ENCODE measurements around the gene MLKL.
"Not testable (repeated sequence)": the region's sequence is repeated elsewhere in the genome, so short reads cannot be mapped to it uniquely, and the experiment has no call there.

Gene MLKL

GRCh38 chr16:74723256-74723655, 22.6 kb upstream of the MLKL start:
- peaks cover 2% of the 10 kb centered on the region for H3K4me1 Mint-ChIP-seq (ENCODE audit: low read depth)
- no peak overlapping the region for H3K4me3 Mint-ChIP-seq
- H3K36me3 Mint-ChIP-seq (ENCODE audit: low read depth), result no peaks in the 10 kb centered on the region
- H3K27ac Mint-ChIP-seq, result no peak overlapping the region
- H3K27me3 Mint-ChIP-seq (ENCODE audit: low read depth), result peaks cover 4% of the 10 kb centered on the region
- H3K9me3 Mint-ChIP-seq, result peaks cover 16% of the 10 kb centered on the region

- not testable (repeated sequence) for H3K4me3 Mint-ChIP-seq; H3K36me3 Mint-ChIP-seq (ENCODE audit: low read depth); H3K27ac Mint-ChIP-seq; H3K27me3 Mint-ChIP-seq (ENCODE audit: low read depth); H3K4me1 Mint-ChIP-seq (ENCODE audit: low read depth)
- H3K9me3 Mint-ChIP-seq, result peaks cover 13% of the 10 kb centered on the region
These were observed 21.5 kb upstream of the MLKL start for GRCh38 chr16:74722156-74722555.

DNA sequence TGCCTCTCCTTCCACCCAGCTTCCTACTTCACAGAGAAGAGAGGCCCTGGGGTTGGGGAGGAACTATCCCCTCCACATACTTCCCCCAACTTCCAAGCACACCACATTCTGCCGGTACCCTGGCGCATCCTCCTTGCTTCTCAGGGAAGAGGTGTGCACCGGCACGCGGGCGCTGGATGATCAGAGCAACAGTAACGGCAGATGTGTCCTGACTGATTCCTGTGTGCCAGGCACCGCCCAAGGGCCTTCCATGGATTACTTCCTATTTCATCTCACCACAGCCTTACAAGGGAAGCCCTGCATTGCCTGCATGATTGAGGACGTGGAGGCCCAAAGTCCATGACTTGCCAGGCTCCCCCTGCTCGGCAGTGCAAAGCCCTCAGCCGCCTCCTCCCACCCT, 21.1 kb upstream of the MLKL start:
- no peaks in the 10 kb centered on the region for H3K36me3 Mint-ChIP-seq (ENCODE audit: low read depth)
- H3K9me3 Mint-ChIP-seq, result peaks cover 8% of the 10 kb centered on the region
- H3K27me3 Mint-ChIP-seq (ENCODE audit: low read depth), result peaks cover 4% of the 10 kb centered on the region
- H3K27ac Mint-ChIP-seq, result no peak overlapping the region
- H3K4me3 Mint-ChIP-seq, result no peak overlapping the region
- peaks cover 2% of the 10 kb centered on the region for H3K4me1 Mint-ChIP-seq (ENCODE audit: low read depth)

DNA sequence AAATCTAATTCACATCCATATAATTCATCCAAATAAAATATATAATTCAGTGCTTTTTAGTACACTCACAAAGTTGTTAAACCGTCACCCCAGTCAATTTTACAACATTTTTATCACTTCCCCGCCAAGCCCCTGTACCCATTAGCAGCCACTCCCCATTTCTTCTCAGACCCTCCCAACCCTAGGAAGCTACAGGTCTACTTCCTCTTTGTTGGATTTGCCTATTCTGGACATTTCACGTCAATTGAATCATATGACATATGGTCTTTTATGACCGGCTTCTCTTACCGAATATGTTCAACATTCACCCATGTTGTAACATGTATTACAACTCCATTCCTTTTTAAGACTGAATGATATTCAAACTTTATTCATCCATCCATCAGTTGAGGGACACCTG, 19.9 kb upstream of the MLKL start:
- peaks cover 2% of the 10 kb centered on the region for H3K4me1 Mint-ChIP-seq (ENCODE audit: low read depth)
- H3K27ac Mint-ChIP-seq, result no peak overlapping the region
- no peak overlapping the region for H3K4me3 Mint-ChIP-seq
- H3K9me3 Mint-ChIP-seq, result no peaks in the 10 kb centered on the region
- peaks cover 4% of the 10 kb centered on the region for H3K27me3 Mint-ChIP-seq (ENCODE audit: low read depth)
- no peaks in the 10 kb centered on the region for H3K36me3 Mint-ChIP-seq (ENCODE audit: low read depth)

GRCh38 chr16:74718741-74719610, 18.3 kb upstream of the MLKL start:
- H3K4me3 Mint-ChIP-seq, result no peak overlapping the region

GRCh38 chr16:74718140-74718539, 17.5 kb upstream of the MLKL start:
- Mint-ChIP-seq H3K27ac (no peak overlapping the region), H3K36me3 (ENCODE audit: low read depth) (no peaks in the 10 kb centered on the region), H3K4me1 (ENCODE audit: low read depth) (peaks cover under 1% of the 10 kb centered on the region), H3K4me3 (no peak overlapping the region), H3K27me3 (ENCODE audit: low read depth) (peaks cover under 1% of the 10 kb centered on the region), H3K9me3 (no peaks in the 10 kb centered on the region)

More at GRCh38 chr16:74718741-74719610, 18.3 kb upstream of the MLKL start:
- Mint-ChIP-seq H3K4me1 (ENCODE audit: low read depth) (peaks cover 2% of the 10 kb centered on the region), H3K27me3 (ENCODE audit: low read depth) (peaks cover 4% of the 10 kb centered on the region), H3K36me3 (ENCODE audit: low read depth) (no peaks in the 10 kb centered on the region), H3K9me3 (no peaks in the 10 kb centered on the region), H3K27ac (no peak overlapping the region)

DNA sequence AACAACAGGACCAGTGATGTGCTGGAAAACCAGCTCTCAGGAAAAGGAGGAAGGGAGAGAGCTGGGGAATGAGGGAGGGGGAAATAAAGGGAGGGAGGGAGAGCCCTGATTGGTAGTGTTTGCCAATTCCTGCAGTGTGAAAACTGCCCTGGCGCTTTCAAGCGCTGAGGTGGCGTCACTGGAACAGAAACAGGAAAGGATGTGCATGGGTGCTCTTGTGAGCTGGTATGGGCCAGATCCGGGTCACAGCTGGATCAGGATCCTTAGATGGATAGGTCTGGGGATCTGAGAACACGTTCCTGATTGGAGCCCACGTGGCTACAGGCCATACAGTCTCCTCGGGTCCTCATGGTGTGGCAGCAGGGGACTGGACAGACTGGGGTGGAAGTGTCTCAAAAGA, 16.7 kb upstream of the MLKL start:
- Mint-ChIP-seq H3K4me3 (no peak overlapping the region), H3K27ac (no peak overlapping the region), H3K36me3 (ENCODE audit: low read depth) (no peaks in the 10 kb centered on the region), H3K9me3 (no peaks in the 10 kb centered on the region), H3K27me3 (ENCODE audit: low read depth) (no peaks in the 10 kb centered on the region), H3K4me1 (ENCODE audit: low read depth) (no peaks in the 10 kb centered on the region)

DNA sequence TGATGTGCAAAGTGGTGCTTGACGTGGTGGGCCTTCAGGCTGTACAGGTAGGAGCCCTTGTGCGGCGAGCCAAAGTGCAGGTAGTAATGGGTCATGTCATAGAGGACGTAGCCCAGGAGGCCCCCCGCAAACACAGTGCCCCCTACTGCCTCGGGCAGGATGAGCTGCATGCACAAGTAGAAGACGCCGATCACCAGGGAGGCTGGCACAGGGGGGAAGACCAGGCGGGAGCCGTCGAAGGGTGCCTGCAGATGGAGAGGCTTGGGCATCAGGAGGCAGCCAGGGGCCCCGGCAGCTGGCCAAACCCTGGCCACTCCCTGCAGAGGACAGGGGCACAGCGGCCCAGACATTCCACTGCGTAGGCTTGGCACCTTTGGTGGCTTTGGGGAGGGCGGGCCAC, 15.7 kb upstream of the MLKL start:
- H3K27me3 Mint-ChIP-seq (ENCODE audit: low read depth), result no peaks in the 10 kb centered on the region
- no peak overlapping the region for H3K4me3 Mint-ChIP-seq
- H3K27ac Mint-ChIP-seq, result no peak overlapping the region
- no peaks in the 10 kb centered on the region for H3K9me3 Mint-ChIP-seq
- H3K4me1 Mint-ChIP-seq (ENCODE audit: low read depth), result peaks cover 1% of the 10 kb centered on the region
- no peaks in the 10 kb centered on the region for H3K36me3 Mint-ChIP-seq (ENCODE audit: low read depth)

DNA sequence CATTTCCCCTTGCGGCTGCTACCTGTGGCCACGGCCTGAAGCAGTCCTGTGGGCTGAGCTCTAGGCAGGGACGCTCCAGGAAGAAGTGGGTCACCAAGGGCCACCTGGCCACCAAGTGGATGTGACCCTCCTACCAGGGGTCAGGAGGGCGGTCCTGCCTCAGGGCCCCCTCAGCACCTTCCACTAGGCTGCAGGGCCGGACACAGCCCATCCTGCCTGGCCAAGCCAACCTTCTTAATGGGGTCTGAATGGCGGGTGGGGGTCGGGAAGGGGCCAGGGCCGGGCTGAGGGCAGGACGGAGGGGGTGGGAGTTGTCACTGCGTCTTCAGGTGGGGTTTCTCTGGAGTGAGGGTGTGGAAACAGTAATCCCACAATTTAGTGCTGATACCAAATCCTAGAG, 13.2 kb upstream of the MLKL start:
- H3K4me3 Mint-ChIP-seq, result no peak overlapping the region

DNA sequence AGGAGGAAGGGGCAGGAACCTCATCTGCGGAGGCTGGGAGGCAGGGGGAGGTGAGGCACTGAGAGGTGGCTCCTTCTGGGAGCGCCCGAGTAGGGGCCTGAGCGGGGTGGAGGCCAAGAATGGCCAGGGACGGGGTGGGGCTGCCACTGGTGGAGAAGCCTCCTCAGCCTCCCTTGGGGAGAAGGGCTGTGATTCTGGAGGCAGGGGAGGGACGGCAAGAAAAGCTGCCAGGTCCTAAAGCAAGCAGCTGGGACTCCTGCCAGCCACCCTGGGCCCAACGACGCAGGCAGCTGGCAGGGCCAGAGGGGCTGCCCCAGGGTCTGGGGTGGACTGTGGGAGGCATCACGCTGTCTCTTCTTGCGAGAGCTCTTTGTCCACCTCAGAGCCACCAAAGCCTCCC, 12.7 kb upstream of the MLKL start:
- no peaks in the 10 kb centered on the region for H3K36me3 Mint-ChIP-seq (ENCODE audit: low read depth)
- H3K27me3 Mint-ChIP-seq (ENCODE audit: low read depth), result no peaks in the 10 kb centered on the region
- H3K9me3 Mint-ChIP-seq, result no peaks in the 10 kb centered on the region
- peaks cover 6% of the 10 kb centered on the region for H3K4me1 Mint-ChIP-seq (ENCODE audit: low read depth)
- H3K27ac Mint-ChIP-seq, result no peak overlapping the region
- H3K4me3 Mint-ChIP-seq, result no peak overlapping the region

More for the DNA sequence above, 13.2 kb upstream of the MLKL start:
- H3K27me3 Mint-ChIP-seq (ENCODE audit: low read depth), result no peaks in the 10 kb centered on the region
- no peaks in the 10 kb centered on the region for H3K36me3 Mint-ChIP-seq (ENCODE audit: low read depth)
- no peaks in the 10 kb centered on the region for H3K9me3 Mint-ChIP-seq
- no peak overlapping the region for H3K27ac Mint-ChIP-seq
- H3K4me1 Mint-ChIP-seq (ENCODE audit: low read depth), result peaks cover 6% of the 10 kb centered on the region

DNA sequence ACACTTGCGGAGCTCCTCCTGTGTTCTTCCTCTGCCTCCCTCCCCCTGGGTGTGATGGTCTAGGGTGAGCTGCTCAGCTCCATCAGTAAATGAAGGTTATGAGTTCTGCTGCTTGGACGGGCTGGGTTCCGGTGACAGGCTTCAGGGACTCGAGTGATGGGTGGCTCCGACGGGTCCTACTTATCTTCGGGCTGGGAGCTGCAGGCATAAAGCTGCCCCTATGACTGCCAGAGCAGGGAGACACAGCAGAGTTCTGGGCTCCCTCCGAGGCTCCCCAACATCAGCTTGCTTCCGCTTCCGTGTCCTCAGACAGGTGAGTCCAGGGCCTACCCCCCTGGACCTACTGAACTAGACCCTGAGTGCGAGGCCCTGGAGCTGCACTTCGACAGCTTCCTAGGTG, 11.3 kb upstream of the MLKL start:
- no peak overlapping the region for H3K4me3 Mint-ChIP-seq
- no peak overlapping the region for H3K27ac Mint-ChIP-seq
- no peaks in the 10 kb centered on the region for H3K9me3 Mint-ChIP-seq
- peaks cover 6% of the 10 kb centered on the region for H3K4me1 Mint-ChIP-seq (ENCODE audit: low read depth)
- H3K36me3 Mint-ChIP-seq (ENCODE audit: low read depth), result no peaks in the 10 kb centered on the region
- no peaks in the 10 kb centered on the region for H3K27me3 Mint-ChIP-seq (ENCODE audit: low read depth)

- Mint-ChIP-seq H3K4me3 (no peak overlapping the region), H3K9me3 (no peaks in the 10 kb centered on the region), H3K36me3 (ENCODE audit: low read depth) (no peaks in the 10 kb centered on the region), H3K27ac (no peak overlapping the region), H3K27me3 (ENCODE audit: low read depth) (no peaks in the 10 kb centered on the region), H3K4me1 (ENCODE audit: low read depth) (peaks cover 8% of the 10 kb centered on the region)
These were observed 9.7 kb upstream of the MLKL start for GRCh38 chr16:74710401-74710800.

DNA sequence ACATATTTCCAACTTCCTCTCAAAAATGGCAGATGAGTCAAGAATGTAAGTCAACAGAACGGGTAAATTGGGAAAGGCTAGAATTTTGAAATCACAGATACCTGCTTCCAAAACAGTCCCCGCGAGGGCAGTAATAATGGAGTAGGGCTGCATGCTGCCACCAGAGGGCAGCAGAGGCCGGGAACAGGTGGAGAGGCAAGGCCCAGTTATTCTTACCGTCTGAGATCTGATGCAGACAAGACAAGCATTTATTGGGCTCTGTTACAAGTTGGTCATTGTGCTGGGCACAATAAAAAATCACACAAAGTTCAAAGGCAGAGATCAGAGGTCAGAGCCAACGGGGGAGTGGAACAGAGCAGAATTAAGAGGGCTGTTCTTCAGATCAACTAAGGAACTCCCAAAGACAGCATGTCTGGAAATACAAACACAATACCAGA, 8.8 kb upstream of the MLKL start:
- Mint-ChIP-seq H3K27me3 (ENCODE audit: low read depth) (no peaks in the 10 kb centered on the region), H3K4me1 (ENCODE audit: low read depth) (peaks cover 12% of the 10 kb centered on the region), H3K36me3 (ENCODE audit: low read depth) (no peaks in the 10 kb centered on the region), H3K4me3 (no peak overlapping the region), H3K27ac (no peak overlapping the region), H3K9me3 (no peaks in the 10 kb centered on the region)

DNA sequence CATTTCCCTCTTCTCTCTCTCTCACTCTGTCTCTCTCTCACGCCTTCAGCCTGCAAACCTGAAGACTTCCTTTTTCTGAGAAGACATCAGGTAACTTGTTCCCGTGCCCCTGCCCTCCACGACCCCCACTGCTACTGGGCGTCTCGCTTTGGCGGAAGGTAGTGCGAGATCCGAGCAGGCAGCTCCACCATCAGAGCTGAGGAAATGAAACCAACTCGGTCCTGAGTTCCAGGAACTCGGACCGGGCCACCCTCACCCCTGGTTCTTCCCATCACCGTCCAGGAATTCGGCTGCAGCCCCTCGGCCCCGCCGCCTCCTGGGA, 585 bp downstream of the MLKL start:
- H3K27ac Mint-ChIP-seq, result peak overlapping the region; percentile 97
- no peaks in the 10 kb centered on the region for H3K27me3 Mint-ChIP-seq (ENCODE audit: low read depth)
- H3K36me3 Mint-ChIP-seq (ENCODE audit: low read depth), result peaks cover 22% of the 10 kb centered on the region
- peak overlapping the region; percentile 97 for H3K4me3 Mint-ChIP-seq
- peaks cover 55% of the 10 kb centered on the region for H3K4me1 Mint-ChIP-seq (ENCODE audit: low read depth)
- H3K9me3 Mint-ChIP-seq, result no peaks in the 10 kb centered on the region

GRCh38 chr16:74699666-74700065, 996 bp downstream of the MLKL start:
- H3K4me1 Mint-ChIP-seq (ENCODE audit: low read depth), result peaks cover 52% of the 10 kb centered on the region
- peak overlapping the region; percentile 80 for H3K4me3 Mint-ChIP-seq
- no peaks in the 10 kb centered on the region for H3K27me3 Mint-ChIP-seq (ENCODE audit: low read depth)
- no peaks in the 10 kb centered on the region for H3K9me3 Mint-ChIP-seq
- peaks cover 22% of the 10 kb centered on the region for H3K36me3 Mint-ChIP-seq (ENCODE audit: low read depth)
- H3K27ac Mint-ChIP-seq, result peak overlapping the region; percentile 67

All from T-helper 1 cell treated with Interleukin-12 subunit alpha and Interleukin-12 subunit beta and Interleukin-4 antibody, amounts not matched to agents 30 μg/mL and 1 μg/mL, for 36 hours (primary cell).